ENCODE data around the gene RNASEH2B.
A peak's percentile ranks its signal among the peaks of the same experiment; 100 is the strongest.

The RNASEH2B gene, protein sequence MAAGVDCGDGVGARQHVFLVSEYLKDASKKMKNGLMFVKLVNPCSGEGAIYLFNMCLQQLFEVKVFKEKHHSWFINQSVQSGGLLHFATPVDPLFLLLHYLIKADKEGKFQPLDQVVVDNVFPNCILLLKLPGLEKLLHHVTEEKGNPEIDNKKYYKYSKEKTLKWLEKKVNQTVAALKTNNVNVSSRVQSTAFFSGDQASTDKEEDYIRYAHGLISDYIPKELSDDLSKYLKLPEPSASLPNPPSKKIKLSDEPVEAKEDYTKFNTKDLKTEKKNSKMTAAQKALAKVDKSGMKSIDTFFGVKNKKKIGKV

DNA sequence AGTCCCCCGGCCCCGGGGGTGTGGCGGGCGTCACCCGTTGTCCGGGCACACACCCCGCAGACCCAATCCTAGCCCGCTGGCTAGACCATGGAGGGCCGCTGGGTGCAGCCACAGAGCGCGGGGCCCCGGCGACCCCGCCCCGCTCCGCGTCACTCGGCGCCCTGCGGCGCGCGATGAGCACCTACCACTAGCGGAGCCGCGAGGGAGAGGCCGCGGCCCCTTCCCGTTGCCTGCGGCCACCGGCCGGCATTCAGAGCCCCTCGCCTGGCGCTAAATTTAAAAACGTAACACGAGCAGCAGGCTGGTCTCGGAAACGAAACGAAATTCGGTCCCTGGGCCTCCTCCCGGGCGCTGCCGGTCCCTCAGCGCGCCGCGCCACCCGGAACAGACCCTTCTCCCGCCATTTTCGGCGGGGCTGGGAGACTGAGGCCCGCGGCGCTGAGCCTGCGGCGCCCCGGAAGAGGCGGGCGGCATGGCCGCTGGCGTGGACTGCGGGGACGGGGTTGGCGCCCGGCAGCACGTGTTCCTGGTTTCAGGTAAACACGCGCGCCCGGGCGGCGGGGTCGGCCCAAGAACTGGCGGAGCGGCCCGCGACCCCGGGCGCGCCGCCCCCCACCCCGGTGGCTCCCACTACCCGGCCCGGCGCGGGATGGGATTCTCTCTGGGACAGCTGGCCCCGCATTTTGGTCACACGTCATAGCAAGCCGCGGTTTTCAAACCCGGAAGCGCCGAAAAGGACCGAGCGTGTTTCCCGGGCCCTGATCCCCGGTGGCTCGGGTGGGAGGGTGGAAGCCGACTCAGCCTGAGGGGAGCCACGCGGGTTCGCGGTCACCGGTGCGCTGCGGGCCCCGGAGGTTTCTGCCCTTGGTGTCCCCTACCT, at the start of gene RNASEH2B:
Gene RNASEH2B (plus strand): TSS at position 187 of the 880 bp plus-strand sequence. CDS start 286 bp downstream, at position 473.
- DNase-seq (ENCODE audit: low read depth), result peak; percentile 60

DNA sequence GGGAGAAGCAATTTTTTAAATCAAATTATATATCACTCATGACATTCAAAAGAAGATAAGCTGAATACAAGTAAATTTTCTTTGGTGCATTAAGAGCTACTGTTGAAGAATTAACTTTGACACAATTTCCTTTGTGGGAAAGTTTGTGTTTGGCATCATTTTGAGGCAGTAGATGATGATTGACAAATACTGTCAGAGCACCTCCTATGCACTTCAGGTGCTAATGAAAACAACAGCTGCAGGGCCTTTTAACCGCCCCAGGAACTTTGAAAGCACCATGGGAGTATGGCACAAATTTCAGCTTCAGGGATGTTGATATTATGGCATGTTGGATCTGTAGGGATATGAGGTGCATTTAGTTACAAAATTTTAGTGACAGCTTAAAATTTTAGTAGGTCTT, 45.1 kb upstream of the RNASEH2B start:
- no peak for DNase-seq (ENCODE audit: low read depth)

DNA sequence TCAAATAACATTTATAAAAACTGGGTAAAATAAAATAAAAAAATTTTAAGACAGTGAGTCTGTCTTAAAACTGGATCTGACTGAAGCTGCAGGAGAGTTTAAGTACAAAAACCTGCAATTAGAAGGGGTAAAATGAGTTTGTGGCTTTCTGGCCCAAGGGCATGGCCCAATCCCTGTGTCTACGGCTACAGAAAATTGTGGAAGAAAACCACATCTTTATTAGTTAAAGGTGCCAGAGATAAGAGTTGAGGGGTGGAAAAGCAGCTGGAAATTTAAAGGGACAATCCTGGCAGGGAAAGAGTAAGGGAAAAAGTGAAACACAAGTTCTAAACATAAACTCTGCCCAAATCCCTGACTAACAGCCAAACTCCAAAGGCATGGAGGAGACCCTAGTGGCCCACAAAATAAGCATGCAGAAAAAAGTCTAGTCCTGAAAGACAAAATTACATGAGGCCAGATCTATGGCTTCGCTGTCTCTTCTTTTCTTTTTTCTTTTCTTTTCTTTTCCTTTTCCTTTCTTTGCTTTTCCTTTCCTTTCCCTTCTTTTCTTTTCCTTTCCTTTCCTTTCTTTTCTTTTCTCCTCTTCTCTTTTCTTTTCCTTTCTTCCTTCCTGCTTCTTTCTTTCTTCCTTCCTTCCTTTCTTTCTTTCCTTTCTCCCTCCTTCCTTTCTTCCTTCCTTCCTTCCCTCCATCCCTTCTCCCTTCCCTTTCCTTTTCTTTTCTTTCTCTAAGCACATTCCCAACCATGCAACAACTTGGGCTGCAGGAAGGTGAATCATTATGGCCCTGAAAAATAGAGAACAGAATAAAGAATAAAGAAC, 42.6 kb upstream of the RNASEH2B start:
- DNase-seq (ENCODE audit: low read depth), result no peak

DNA sequence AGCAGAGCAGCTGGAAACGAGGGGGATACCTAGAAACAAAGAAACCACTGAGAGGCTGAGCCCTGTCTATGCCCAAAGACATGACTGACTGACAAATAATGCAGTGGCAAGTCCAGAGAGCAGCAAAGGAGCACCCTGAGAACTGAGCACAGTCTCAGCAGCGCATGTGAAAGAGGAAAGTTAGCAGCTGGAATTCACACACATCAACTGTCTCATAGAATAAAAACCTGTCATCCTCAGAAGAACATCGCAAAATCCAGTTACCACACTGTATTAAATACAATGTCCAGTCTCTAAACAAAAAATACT, 42.0 kb upstream of the RNASEH2B start:
- DNase-seq (ENCODE audit: low read depth), result no peak

DNA sequence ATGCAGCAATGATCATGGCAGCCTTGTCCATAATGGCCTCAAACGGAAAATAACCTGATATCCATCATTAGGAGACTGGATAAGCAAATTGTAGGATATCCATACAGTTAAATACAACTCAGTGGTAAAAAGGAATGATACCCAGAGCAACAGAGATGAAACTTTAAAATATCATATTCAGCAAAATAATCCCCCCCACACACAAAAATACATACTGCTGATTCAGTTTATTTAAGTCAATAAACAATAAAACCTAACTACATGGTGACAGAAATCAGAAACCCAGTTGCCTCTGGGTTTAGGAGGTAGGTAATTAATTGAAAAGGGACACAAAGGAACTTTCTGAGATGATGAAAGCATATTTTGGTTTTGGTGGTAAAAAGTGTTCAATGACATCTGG, 38.2 kb upstream of the RNASEH2B start:
- DNase-seq (ENCODE audit: low read depth), result no peak

DNA sequence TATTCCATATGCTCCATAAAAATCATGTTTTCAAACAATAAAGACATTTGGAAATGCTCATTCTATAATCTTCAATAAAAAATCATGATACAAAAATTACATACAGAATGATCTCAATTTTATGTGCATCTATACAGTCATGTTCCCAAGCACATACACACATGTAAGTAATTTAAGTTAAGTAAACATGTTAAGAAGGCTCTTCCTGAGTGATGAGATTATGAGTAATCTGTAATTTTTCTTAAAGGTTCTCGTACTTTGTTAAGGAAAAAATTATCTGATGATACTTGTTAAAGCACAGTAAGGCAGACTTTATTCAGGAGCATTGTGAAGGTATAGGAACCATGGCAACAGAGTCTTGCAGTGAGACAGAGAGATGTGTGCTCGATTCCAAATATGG, 36.1 kb upstream of the RNASEH2B start:
- DNase-seq (ENCODE audit: low read depth), result no peak

DNA sequence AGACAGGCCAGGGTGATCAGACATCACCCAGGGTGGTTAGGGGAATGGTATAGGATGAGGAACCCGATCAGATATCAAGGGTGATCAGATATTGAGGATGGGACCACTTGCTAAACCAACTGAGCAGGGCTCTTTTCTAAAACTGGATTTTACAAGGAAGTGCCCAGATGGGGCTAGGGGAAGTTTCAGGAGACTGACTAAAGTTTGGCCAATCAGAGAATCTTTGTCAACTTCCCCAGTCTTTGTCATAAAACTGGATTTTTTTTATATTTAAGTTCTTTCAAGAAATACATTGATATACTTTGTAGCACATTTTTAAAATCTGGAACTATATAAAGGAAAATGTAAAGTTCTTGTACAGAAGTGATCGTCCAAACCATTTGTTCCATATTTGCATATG, 35.6 kb upstream of the RNASEH2B start:
- DNase-seq (ENCODE audit: low read depth), result no peak

DNA sequence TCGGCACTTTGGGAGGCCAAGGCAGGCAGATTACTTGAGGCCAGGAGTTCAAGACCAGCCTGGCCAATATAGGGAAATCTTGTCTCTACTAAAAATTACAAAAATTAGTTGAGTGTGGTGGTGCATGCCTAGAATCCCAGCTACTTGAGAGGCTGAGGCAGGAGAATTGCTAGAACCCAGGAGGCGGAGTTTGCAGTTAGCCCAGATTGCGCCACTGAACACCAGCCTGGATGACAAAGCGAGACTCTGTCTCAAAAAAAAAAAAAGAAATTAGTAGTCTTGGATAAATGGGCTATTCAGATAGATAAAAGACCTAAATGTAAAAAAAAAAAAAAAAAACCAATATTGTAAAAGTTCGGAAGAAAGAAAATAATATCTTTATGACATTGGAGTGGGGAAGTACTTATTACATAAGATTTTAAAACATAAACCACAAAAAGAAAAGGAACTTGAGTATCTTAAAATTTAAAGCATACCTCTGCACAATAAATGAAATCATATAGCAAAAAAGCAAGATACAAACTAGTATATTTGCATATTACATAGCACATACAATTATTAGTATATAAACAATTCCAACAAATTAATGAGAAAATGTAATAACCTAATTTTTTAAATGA, 26.7 kb upstream of the RNASEH2B start:
- DNase-seq (ENCODE audit: low read depth), result no peak

DNA sequence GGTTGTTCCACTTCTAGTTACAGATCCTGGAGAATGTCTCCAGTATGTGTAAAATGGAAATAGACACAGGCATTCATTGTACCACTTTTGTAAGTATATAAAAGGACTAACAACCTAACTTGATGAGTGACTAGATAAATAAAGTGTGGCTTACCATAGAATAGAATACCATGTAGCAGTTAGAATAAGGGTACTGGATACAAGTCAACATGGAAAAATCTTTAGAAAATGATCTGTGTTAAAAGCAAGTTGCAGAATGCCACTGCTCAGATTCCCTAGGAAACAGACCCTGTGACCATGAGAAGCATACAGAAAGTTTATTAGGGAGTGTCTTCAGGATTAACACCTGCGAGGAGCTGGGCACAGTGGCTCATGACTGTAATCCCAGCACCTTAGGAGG, 25.9 kb upstream of the RNASEH2B start:
- no peak for DNase-seq (ENCODE audit: low read depth)

DNA sequence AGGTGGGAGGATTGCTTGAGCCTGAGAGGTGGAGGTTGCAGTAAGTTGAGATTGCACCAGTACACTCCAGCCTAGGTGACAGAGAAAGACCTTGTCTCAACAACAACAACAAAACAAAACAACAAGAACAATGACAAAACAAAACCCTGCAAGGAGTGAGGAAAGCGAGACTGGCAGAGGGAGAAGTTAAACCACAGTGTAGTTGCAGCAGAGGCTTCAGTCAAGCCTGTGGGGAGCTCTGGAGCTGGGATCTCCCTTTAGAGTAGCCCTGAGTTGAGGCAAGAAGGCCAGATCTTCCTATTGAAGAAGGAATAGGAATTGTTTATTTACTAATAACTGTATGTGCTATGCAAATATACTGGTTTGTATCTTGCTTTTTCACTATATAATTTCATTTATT, 25.3 kb upstream of the RNASEH2B start:
- no peak for DNase-seq (ENCODE audit: low read depth)

DNA sequence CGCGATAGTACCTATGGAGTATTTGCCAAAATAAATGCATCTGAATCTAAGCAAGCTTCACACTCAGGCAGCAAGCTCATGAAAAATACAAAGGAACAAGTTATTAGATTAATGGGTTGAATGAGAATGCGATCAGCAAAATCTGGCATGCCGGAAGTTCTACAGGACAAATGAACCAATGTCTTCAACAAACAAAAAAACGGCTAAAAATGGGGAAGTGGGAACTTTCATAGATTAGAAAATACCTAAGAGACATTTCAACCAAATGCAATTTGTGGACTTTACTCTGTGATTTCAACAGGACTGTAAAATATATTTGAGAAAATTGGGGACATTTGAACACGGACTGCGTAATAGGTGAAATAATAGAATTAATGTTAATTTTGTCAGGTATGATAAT, 22.4 kb upstream of the RNASEH2B start:
- no peak for DNase-seq (ENCODE audit: low read depth)

DNA sequence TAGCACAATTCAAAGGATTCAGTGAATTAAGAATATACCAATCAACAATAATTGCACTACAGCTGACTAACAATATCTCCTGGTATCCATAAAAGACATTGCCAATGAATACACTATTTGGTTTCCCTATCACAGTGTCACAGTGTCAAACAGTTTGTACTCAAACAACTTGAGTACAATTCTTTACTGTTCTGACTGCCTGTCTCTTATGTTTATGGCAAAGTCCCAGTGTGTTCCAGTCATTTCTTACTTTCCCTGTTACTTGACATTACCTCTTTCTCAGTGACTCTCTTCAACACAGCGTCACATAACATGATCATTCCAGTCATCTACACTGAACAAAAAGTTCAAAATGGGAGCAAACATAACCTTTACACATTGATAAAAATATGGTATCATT, 21.2 kb upstream of the RNASEH2B start:
- no peak for DNase-seq (ENCODE audit: low read depth)

DNA sequence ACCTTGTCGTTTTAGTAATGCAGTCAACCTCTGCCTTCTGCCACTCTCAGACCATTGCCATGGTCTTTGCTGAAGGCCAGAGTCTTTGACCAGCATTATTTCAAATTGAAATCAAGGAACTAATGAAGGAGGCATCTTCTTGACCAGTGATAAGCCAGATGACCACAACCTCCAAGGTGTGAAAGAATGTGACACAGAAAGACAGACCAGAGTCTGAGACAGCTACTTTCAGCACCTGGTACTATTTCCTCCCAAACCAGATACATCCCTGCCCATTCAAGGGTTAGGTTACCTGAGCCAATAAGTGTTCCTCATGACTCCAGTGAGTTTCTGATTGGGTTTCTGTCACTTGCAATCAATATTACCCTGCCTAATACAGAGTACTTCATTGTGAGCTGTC, 20.3 kb upstream of the RNASEH2B start:
- DNase-seq (ENCODE audit: low read depth), result no peak

DNA sequence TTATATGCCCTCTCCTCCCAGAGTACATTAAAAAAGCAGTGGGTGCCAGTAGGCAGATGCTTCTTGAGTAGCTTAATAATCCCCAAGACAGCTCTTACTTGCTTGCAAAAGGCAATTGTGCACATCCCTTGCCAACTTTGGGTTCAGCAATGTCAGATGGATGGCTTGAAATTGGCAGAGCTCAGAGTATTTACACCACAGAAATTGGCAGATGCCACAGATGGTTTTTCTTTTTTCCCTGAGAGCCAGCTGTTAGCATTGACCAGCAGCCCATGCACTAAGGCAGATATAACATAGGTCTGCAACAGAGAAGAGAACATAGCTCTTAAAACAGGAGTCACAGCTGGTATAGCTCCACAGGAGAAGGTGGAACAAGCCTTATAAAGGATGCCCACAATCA, 18.4 kb upstream of the RNASEH2B start:
- no peak for DNase-seq (ENCODE audit: low read depth)

DNA sequence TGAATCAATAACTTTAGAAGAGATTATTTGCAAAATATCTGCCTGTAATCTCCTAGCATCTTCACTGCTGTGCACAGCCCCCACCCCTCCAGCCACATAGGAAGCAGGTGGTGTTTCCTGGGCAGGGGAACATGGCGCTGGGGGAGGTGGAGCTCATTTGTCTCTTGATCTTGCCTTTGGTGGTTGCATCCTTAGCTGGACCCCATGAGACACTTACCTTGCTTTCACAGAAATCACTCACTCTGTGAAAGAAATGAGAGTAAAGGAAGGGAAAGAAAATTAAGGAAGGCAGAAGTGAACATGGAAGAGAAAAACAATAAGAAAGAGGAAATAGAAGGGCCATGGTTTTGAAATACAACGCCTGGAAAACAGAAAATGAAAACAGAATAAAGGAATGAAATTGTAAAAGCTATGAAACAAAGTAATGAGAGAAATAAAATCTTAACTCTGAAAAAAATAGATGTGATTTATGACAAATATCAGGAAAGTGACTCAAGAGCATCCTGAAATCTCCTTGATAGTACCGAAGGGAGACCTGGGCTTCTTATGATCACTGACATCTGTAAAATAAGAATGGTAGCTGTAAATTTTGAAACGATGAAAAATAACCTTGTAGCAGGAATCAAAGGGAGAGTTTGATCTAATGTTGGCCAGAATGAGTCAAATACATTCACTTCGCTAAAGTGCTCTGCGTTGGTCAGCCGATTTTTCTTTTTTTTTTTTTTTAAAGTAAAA, 17.2 kb upstream of the RNASEH2B start:
- DNase-seq (ENCODE audit: low read depth), result no peak

DNA sequence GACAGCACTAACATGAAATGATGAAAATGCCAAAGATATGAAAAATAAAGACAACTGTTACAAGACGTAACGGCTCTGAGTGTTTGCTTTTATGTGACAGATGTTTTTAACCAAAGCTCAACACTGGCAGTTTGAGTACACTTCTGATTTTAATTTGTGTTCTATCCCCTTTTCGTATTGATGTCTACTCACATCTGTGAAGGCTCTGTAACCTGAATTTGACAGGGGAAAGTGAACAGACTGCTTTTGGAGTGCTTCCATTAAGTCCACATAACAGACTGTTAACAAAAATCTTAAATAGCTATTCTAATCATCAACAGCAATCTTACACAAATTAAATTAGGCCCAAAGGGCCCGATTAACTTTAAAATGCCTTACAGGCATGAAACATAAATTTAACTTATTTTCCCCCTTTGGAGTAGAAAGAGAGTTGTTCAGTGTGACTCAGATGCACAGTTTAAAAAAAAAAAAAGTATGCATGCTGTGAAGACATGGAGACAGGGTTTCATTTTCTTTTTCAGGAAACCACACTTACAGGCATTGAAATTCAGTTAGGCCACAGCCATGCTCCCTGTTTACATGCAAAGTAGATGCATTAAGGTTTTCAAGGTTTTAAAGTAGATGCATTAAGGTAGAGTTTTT, 16.3 kb upstream of the RNASEH2B start:
- DNase-seq (ENCODE audit: low read depth), result no peak

DNA sequence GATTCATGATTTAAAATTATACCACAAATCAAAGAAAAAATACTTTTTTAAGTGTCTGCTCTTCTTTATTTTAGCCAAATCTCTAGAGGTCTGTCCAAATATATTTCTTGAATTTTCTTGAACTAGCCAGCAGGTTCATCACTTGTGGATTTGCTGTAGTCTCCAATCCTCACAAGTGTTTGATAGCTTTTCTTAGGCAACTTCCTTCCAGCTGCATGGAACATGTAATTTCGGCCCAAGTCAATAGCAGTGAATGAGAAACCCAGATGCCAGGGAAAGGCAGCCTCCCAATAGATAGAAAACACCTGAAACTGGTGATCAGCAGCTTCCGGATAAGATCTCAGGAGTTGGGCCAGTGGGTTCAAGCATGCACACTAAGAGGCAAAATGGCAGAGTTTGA, 15.6 kb upstream of the RNASEH2B start:
- no peak for DNase-seq (ENCODE audit: low read depth)

DNA sequence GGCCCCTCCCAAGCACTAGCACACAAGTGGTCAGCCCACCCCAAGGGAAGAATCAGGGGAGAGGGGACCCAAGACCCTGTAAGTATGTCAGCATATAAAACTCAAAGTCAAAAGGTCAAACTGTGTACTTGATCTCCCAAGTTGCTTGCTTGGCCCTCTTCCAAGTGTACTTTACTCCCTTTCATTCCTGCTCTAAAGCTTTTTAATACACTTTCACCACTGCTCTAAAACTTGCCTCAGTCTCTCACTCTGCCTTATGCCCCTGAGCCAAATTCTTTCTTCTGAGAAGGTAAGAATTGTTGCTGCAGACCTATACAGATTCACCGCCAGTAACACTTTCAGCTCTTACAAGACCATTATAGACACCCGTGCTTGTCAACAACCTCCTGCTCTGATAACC, 15.1 kb upstream of the RNASEH2B start:
- DNase-seq (ENCODE audit: low read depth), result no peak

DNA sequence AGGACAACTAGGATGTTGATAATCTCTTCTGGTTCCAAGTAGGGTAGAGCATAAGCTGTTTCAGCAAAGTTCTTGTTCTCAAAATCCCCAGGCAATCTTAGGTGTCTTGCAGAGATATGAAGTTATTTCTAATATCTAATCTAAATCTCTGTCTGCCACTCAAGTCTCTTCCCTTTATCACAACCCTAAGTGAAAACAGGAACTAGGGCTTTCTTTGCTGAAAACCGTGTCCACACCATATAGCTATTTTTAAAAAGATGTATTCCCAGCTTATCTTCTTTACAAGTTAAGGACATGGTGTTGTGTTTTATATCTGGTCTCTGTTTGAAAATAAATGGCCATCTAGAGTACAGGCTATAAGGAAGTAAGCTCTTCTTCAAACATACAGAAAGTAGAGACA, 11.3 kb upstream of the RNASEH2B start:
- DNase-seq (ENCODE audit: low read depth), result no peak

DNA sequence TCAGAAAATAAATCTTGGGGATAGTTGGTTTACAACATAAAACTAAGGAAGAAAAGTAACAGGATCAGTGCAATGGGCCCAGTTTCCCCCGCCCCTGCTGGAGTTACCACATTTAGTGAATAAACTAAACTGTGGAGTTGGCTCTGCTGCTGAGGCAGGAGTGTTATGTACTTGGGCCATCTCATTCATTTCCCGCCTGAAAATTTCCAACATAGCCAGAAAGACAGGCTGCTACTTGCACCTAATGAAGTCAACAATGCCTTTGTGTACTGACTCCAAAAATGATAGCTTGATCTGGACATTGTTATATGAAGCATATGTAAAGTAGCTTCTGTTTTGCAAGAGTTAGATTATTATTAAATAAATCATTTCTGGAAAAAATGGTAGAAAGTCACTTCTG, 7.9 kb upstream of the RNASEH2B start:
- DNase-seq (ENCODE audit: low read depth), result no peak

DNA sequence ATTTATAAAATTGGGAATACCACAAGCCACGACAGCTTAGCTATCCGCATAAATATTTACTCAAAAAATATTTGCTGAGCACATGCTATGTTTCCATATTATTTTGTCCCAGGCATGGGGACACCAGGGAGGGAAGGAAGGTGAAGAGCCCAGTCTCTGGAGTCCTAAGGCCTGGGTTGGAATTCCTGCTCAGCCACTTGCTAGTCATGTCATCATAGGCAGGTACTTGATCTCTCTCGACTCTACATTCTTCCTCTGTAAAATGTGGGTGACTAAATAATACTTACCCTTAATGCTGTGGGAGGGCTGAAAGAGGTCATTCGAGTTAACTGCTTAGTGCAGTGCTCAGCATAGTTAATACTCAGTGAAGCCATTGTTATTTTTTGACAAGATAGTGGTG, 4.3 kb upstream of the RNASEH2B start:
- DNase-seq (ENCODE audit: low read depth), result no peak
